Activated CD4-positive, alpha-beta T cell treated with anti-CD3 and anti-CD28 coated beads for 36 hours (primary cell): Measurements from ENCODE around the gene STXBP1. TPM values are rescaled to one million over a fixed set of nuclear protein-coding genes. Genes with fewer than 3 reads are reported as not detected.

Experiments used
- ATAC-seq: fragments of 200-7000 bp; cut with Tn5 transposase; one replicate; pipeline ENCODE4 v1.10.0; 2021; ENCODE audit warnings: mild to moderate bottlenecking, moderate library complexity
- CTCF ChIA-PET: fragments of 350-600 bp; sonication (Branson Sonifier 250); formaldehyde crosslinking; loops from one replicate; lab custom pipeline; 2021; ENCODE audit warnings: antibody characterized with exemption; lab: Charles Lee
- POLR2A ChIA-PET: fragments of 350-600 bp; sonication (Branson Sonifier 250); formaldehyde crosslinking; loops from one replicate; lab custom pipeline; 2021; ENCODE audit warnings: antibody characterized with exemption, inconsistent platforms; lab: Charles Lee
- DNase-seq: peaks from one replicate; pipeline ENCODE4 v3.0.0-alpha.2; 2020
- H3K27ac Mint-ChIP-seq: one replicate; pipeline ENCODE4 v1.8.0; 2021; ENCODE audit warnings: mixed read lengths
- H3K27me3 Mint-ChIP-seq: one replicate; pipeline ENCODE4 v1.8.0; 2021; ENCODE audit warnings: mixed read lengths
- H3K36me3 Mint-ChIP-seq: one replicate; pipeline ENCODE4 v1.8.0; 2021; ENCODE audit warnings: low read depth, mixed read lengths
- H3K4me1 Mint-ChIP-seq: one replicate; pipeline ENCODE4 v1.8.0; 2021; ENCODE audit warnings: mixed read lengths
- H3K4me3 Mint-ChIP-seq: one replicate; pipeline ENCODE4 v1.8.0; 2021; ENCODE audit warnings: mild to moderate bottlenecking, moderate library complexity, mixed read lengths
- H3K9me3 Mint-ChIP-seq: one replicate; pipeline ENCODE4 v1.8.0; 2021; ENCODE audit warnings: low read depth, mixed read lengths
- intact Hi-C, 2 experiments: fragments of 100-400 bp; cut with DNase I in 1 of 2; cut with micrococcal nuclease in 1 of 2; formaldehyde crosslinking; loops; one replicate each; pipeline versions ENCODE4 v1.14.2 to v1.15.1; 2022 to 2024; cut with DNase I, micrococcal nuclease
- total RNA-seq, 2 experiments: library from RNA; stranded (reverse); gene quantifications; one replicate each; pipeline ENCODE4 v1.2.3, GENCODE V29; 2021

Gene STXBP1
- total RNA-seq, 2 experiments from 2014 or later: 15.9 to 18.1 TPM

- H3K9me3 Mint-ChIP-seq: no peaks in the 10 kb centered on the region
- H3K4me1 Mint-ChIP-seq: no peaks in the 10 kb centered on the region
- H3K4me3 Mint-ChIP-seq: no peak overlapping the region
- H3K36me3 Mint-ChIP-seq: no peaks in the 10 kb centered on the region
- ChIA-PET CTCF (interaction anchor here (1.1 to 1.4 kb wide), 2 partner anchors 16 to 40 kb away, joined by 3 read pairs; no protein-coding TSS in a partner anchor), POLR2A (no interaction called here)
- peaks cover 3% of the 10 kb centered on the region for H3K27me3 Mint-ChIP-seq
- no peak for DNase-seq
- no peak for ATAC-seq
- H3K27ac Mint-ChIP-seq: no peak overlapping the region
- intact Hi-C loops: no loop called here
Measured at GRCh38 chr9:127640908-127641545, 28.9 kb downstream of the STXBP1 start.

GRCh38 chr9:127642082-127642740, 30.1 kb downstream of the STXBP1 start:
- ChIA-PET CTCF (interaction anchor here (0.6 kb wide), 1 partner anchor 230 kb away, joined by 3 read pairs; no protein-coding TSS in a partner anchor), POLR2A (no interaction called here)
- H3K4me1 Mint-ChIP-seq: no peaks in the 10 kb centered on the region
- H3K9me3 Mint-ChIP-seq: no peaks in the 10 kb centered on the region
- no peak for DNase-seq
- intact Hi-C loops: no loop called here
- H3K27ac Mint-ChIP-seq: no peak overlapping the region
- H3K27me3 Mint-ChIP-seq: peaks cover 3% of the 10 kb centered on the region
- H3K36me3 Mint-ChIP-seq: no peaks in the 10 kb centered on the region
- no peak for ATAC-seq
- H3K4me3 Mint-ChIP-seq: no peak overlapping the region

DNA sequence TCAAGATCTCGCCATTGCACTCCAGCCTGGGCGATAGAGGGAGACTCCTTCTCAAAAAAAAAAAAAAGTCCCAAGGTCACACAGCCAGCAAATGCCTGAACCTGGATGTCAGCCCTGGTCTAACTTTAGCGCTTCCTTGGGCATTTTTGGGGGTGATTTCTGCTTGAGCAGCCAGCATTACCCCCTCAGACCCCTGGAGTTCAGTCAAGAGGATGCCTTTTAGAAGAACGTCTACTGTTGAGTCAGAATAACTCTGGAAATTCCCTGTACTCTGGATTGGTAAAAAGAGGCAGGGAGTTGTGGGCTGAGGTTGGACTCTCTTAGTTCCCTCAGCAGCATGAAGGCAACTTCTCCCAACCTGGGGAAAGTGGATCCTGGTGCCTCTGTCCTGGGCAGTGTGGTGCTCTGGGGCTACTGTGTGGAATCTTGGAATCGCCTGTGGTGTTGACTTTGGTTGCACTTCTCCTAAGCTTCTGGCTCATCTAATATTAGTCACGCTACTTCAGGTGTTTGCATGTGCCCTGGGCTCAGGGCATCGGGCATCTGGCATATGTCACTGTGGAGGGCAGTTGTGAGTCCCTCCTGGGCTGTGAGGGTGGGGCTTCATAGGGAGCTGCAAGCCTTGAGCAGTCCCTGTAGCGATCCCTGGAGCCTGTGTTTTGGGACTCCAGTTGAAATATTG, 32.2 kb downstream of the STXBP1 start:
- intact Hi-C loops: no loop called here
- DNase-seq (no peak), ATAC-seq (no peak)
- ChIA-PET POLR2A (interaction anchor here (0.6 kb wide), 1 partner anchor 59 kb away, joined by 3 read pairs; no protein-coding TSS in a partner anchor), CTCF (interaction anchor here (0.6 to 1.2 kb wide), 2 partner anchors 90 to 123 kb away, joined by 3 read pairs; partner anchors contain the start of gene TOR2A)
- H3K27ac Mint-ChIP-seq: no peak overlapping the region
- H3K36me3 Mint-ChIP-seq: no peaks in the 10 kb centered on the region
- no peak overlapping the region for H3K4me3 Mint-ChIP-seq
- no peaks in the 10 kb centered on the region for H3K9me3 Mint-ChIP-seq
- H3K27me3 Mint-ChIP-seq: peaks cover 3% of the 10 kb centered on the region
- H3K4me1 Mint-ChIP-seq: no peaks in the 10 kb centered on the region

DNA sequence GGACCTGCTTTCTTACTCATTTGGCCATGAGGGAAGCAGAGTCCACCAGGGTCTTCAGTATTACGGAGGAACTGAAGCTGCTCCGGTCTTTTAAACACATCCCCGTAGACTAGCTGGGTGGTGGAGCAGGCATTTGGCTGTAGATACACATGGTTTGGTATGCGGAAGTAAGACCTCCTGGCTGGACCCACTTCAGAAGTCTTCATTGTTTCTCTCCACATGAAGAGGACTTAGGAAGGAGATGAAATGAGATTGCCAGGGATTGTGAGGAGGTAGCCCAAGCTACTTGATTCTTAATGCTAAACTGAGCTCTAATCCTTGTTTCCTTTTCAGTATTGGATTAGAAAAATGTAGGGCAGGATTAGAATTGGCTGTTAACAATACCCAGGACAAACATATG, 32.9 kb downstream of the STXBP1 start:
- intact Hi-C loops: no loop called here
- Mint-ChIP-seq H3K4me3 (no peak overlapping the region), H3K27ac (no peak overlapping the region), H3K4me1 (no peaks in the 10 kb centered on the region), H3K27me3 (peaks cover 3% of the 10 kb centered on the region), H3K36me3 (no peaks in the 10 kb centered on the region), H3K9me3 (no peaks in the 10 kb centered on the region)
- ChIA-PET POLR2A (interaction anchor here (0.6 kb wide), 1 partner anchor 58 kb away, joined by 3 read pairs; no protein-coding TSS in a partner anchor), CTCF (interaction anchor here (0.6 to 1.2 kb wide), 2 partner anchors 90 to 124 kb away, joined by 3 read pairs; partner anchors contain the start of gene TOR2A)
- ATAC-seq (no peak), DNase-seq (no peak)

DNA sequence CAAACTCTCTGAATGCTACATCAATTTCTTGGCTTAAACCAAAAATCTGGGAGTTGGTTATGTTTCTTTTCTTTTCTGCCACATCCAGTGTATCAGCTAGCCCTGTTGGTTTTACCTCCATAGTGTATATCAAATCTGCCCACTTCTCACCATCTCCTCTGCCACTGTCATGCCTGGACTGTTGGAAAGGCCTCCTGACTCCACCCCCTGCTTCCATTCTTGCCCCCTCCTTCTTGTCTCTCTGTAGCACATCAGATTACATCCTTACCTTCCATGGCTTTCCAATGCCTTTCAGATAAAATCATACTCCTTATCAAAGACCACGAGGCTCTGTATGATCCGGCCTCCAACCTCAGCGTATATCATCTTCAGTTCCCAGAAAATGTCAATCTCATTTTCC, 35.4 kb downstream of the STXBP1 start:
- no peaks in the 10 kb centered on the region for H3K4me1 Mint-ChIP-seq
- ChIA-PET POLR2A (no interaction called here), CTCF (no interaction called here)
- intact Hi-C loops: no loop called here
- no peaks in the 10 kb centered on the region for H3K9me3 Mint-ChIP-seq
- ATAC-seq (no peak), DNase-seq (no peak)
- H3K27ac Mint-ChIP-seq: no peak overlapping the region
- H3K4me3 Mint-ChIP-seq: no peak overlapping the region
- H3K36me3 Mint-ChIP-seq: no peaks in the 10 kb centered on the region
- peaks cover 4% of the 10 kb centered on the region for H3K27me3 Mint-ChIP-seq

- no peak overlapping the region for H3K27ac Mint-ChIP-seq
- POLR2A ChIA-PET: no interaction called here
- CTCF ChIA-PET: interaction anchor here (0.6 to 1.1 kb wide), 2 partner anchors 17 to 18 kb away, joined by 3 read pairs; no protein-coding TSS in a partner anchor
- ATAC-seq: no peak
- peaks cover 2% of the 10 kb centered on the region for H3K27me3 Mint-ChIP-seq
- intact Hi-C loops: no loop called here
- H3K9me3 Mint-ChIP-seq: no peaks in the 10 kb centered on the region
- DNase-seq: no peak
- no peaks in the 10 kb centered on the region for H3K36me3 Mint-ChIP-seq
- no peak overlapping the region for H3K4me3 Mint-ChIP-seq
- H3K4me1 Mint-ChIP-seq: no peaks in the 10 kb centered on the region
Measured at GRCh38 chr9:127650518-127650917, 38.4 kb downstream of the STXBP1 start.

DNA sequence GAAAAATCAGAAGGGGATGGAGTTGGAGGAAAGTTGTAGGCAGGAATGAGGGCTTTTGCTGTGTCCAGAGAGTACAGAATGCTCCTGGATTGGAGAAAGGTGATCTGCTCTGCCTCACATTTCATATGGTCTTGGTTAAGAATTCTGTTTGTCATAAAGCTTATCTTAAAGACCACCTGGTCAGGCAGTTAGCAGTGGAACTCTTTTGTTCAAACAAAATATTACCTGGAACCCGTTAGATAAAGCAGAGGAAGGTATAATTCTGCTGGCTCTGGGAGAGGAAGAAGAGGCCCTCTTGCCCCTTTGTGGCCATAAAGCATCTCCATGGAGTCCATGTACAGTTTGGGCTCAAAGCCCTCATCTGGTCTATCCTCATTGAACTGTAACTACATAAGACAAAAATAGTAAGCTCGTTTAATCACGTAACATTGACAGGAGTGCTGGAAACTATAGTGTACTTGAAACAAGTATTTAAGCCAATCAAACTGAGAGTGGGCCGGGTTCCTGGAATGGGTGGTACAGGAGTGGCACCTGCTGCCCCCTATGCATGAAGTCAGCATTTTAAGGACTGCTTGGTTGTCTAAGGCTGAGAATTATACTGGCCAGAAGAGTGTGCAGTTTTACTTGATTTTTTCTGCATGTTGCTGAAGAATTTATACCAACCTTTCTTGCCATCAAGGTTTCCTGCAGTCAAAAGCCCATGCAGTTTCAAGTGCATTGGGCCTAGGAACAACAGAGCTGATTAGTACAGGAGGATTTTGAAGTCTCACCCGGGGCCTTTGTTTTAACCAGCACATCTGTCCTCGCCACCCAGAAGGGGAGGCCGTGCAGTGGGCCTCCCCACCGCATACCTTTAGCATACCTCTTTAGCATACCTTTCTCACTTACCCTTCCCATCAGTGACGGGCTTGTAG, 39.9 kb downstream of the STXBP1 start:
- H3K4me3 Mint-ChIP-seq: no peak overlapping the region

DNA sequence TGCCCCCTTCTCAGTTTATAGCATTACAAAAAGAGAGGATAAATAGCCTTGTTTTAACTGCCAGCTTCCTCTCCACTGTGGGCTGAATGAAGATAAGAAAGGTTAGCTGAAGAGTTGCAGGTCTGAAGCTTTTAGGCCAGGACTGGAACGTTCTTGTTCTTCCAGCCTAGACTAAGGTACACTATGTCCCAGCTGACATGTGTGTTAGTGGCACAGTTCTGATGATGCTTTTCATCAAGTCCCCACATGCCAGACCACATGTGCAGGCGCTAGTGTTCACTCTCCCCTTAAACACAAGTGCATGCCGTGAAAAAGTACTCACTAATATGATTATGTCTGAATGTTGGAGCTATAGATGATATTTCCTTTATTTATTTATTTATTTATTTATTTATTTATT, 40.7 kb downstream of the STXBP1 start:
- DNase-seq (no peak), ATAC-seq (no peak)
- Mint-ChIP-seq H3K27ac (no peak overlapping the region), H3K27me3 (peaks cover 2% of the 10 kb centered on the region), H3K4me3 (no peak overlapping the region), H3K9me3 (no peaks in the 10 kb centered on the region), H3K36me3 (no peaks in the 10 kb centered on the region), H3K4me1 (no peaks in the 10 kb centered on the region)
- CTCF ChIA-PET: no interaction called here
- POLR2A ChIA-PET: no interaction called here
- intact Hi-C loops: no loop called here

More for the DNA sequence above, 39.9 kb downstream of the STXBP1 start:
- no peak overlapping the region for H3K27ac Mint-ChIP-seq
- DNase-seq (no peak), ATAC-seq (no peak)
- intact Hi-C loops: no loop called here
- H3K9me3 Mint-ChIP-seq: no peaks in the 10 kb centered on the region
- no peaks in the 10 kb centered on the region for H3K4me1 Mint-ChIP-seq
- ChIA-PET POLR2A (no interaction called here), CTCF (interaction anchor here (0.6 to 1.1 kb wide), 2 partner anchors 9 to 16 kb away, joined by 3 read pairs; no protein-coding TSS in a partner anchor)
- no peaks in the 10 kb centered on the region for H3K36me3 Mint-ChIP-seq
- H3K27me3 Mint-ChIP-seq: peaks cover 2% of the 10 kb centered on the region

GRCh38 chr9:127654619-127655018, 42.5 kb downstream of the STXBP1 start:
- Mint-ChIP-seq H3K9me3 (no peaks in the 10 kb centered on the region), H3K36me3 (no peaks in the 10 kb centered on the region), H3K27ac (no peak overlapping the region), H3K4me3 (no peak overlapping the region), H3K27me3 (peaks cover 2% of the 10 kb centered on the region), H3K4me1 (no peaks in the 10 kb centered on the region)
- CTCF ChIA-PET: interaction anchor here (1.1 kb wide), 1 partner anchor 129 kb away, joined by 3 read pairs; no protein-coding TSS in a partner anchor
- POLR2A ChIA-PET: no interaction called here
- DNase-seq: no peak
- intact Hi-C loops: no loop called here
- ATAC-seq: no peak

GRCh38 chr9:127658428-127658827, 46.4 kb downstream of the STXBP1 start:
- ChIA-PET POLR2A (no interaction called here), CTCF (no interaction called here)
- no peak overlapping the region for H3K4me3 Mint-ChIP-seq
- H3K27ac Mint-ChIP-seq: no peak overlapping the region
- H3K36me3 Mint-ChIP-seq: no peaks in the 10 kb centered on the region
- ATAC-seq (no peak), DNase-seq (no peak)
- intact Hi-C loops: no loop called here
- H3K27me3 Mint-ChIP-seq: no peaks in the 10 kb centered on the region
- no peaks in the 10 kb centered on the region for H3K9me3 Mint-ChIP-seq
- H3K4me1 Mint-ChIP-seq: no peaks in the 10 kb centered on the region
